Activated CD8-positive, alpha-beta memory T cell treated with anti-CD3 and anti-CD28 coated beads, Interleukin-2, amount 50 U/mL, for 24 hours (primary cell): ENCODE measurements around the gene TJAP1.
A peak's percentile ranks its signal among the peaks of the same experiment; 100 is the strongest.
"Not testable (repeated sequence)": the region's sequence is repeated elsewhere in the genome, so short reads cannot be mapped to it uniquely, and the experiment has no call there.

Source experiments
- DNase-seq: peaks from one replicate; pipeline ENCODE4 v3.0.0-alpha.2; 2020; ENCODE audit errors: extremely low read depth

The TJAP1 gene

DNA sequence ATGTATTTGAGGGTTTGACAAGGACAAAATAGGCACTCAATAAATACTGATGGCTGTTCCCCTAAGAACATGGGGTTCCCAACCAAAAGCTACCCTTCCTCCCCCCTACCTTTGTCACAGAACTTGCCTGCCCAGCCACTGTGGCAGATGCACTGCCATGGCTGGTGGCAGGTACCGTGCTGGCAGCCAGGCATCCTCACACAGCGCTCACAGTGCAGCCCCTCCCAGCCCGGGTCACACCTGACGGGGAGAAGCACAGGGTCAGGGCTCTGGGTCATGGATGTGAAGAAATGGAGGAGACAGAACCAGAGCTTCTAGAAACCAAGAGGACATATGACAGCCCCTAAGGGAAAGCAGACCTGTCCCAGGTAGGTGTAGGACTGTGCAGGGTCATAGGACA, 24.5 kb upstream of the TJAP1 start:
- no peak for DNase-seq

DNA sequence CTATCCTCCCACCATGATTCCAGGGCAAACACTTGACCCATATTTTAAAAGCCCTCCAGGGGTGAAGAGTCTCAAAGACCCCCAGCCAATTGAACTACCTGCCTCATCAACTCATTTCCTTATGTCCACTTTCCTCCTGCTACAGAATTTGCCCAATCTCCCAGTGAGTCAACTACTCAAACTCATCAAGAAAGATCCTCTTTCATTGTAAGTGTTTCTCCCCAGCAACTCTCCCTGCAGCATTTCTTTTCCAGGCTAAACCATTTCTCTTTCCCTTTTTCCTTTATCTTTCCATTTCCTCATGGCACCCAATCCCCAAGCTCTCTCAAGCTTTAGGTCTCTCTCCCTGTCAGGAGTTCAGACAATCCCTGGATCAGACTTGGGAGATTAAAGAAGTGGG, 23.5 kb upstream of the TJAP1 start:
- DNase-seq, result no peak

DNA sequence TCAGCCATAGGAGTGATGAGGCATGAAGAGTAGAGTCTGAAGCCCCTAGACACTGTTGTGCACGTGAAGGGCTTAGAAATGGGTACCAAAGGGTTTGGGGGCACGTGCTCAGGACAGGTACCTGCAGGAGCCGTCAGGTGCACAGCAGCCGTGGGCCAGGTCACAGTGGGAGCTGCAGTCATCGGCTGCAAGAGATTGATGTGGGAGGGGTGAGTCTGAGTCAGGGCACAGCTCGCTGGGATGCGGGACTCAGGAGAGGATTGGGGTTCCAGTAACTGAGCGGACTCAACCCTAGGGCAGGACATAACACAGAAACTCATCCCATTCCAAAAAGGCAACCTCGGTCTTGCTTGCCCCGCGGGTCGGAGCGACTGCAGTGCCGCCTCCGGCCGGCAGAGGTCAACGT, 23.1 kb upstream of the TJAP1 start:
- DNase-seq, result peak; percentile 17

DNA sequence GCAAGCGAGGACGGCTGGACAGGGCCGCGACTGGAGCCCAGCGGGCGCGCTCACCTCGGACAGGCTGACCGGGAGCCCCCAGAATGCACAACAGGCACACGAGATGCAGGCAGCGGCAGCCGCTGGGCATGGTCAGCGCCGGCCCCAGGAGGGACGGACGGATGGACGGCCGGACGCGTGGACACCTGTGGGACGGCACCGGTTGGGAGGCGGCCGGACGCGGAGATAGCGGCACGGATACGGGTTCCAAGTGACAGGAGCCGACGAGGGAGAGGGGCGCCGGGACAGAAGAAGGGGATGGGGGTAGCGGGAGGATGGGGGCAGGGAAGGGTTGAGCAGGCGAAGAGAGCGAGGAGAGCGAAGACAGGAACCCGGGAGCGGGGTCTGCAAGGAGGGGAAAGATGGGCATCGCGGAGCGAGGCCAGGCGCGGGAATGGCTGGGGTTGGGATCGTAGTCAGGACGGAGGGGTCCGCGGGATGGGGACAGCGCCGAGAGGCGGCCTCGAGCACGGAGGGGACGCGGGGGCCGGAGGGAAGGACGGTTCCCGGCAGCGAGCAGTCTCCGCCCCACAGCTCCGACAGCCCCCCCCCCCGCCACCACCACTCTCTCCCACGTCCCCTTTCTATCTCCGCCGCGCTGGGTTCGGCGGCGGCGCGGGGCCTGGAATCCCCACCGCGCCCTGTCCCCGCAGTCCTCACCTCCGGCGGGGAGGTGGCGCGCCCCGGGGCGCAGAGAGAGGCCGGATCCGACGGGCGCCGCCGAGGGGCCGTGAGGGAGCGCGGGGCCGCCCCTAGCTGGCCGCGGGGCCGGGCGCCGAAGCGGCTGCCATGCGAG, 22.5 kb upstream of the TJAP1 start:
- DNase-seq, result no peak

DNA sequence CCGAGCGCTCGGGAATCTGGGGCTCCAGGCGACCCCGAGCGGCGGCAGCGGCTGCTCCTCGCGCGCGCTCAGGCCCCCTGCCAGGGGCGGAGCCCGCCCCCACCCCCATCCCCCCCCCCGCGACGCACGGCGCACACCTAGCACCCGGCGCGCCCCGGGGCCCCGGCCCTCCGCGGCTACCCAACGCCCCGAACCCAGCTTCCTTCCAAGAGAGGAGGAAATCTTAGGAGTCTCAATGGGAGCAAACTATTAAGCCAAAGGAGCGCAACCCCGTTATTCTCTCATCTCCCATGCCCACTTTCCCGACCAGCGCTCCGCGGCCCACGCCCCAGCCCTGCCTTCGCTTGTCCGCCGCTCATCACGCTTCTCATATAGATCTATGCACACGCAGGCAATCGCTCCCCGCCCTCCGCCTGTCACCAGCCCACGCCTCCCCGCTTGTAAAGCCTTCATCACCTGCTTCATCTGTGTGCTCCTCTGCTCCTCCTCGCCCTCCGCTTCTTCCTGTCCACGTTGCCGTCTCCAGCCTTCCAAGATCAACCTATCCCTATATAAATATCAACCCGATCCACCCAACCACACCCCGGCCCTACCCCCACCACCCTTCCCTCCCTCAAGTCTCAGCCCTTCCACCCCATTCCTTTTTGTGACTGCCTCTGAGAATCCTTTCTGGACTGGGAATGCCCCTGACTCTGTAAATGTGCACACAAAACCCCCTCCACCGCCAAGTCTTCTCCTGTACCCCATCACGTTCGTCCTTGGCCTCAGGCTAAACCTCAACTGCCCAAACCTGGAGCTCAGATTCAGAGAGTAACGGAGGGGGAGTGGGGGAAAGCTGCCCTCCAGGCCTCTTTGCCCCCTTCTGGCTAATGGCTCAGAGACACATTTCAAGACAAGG, 21.6 kb upstream of the TJAP1 start, which contains the start of gene DLK2:
Gene DLK2, minus strand, starts transcription at position 18 of the 898 bp plus-strand sequence. CDS start 723 bp downstream, outside the sequence.
- peak; percentile 18 for DNase-seq

GRCh38 chr6:43457643-43458042, 19.7 kb upstream of the TJAP1 start:
- DNase-seq, result no peak

- DNase-seq, result not testable (repeated sequence)
Observed at GRCh38 chr6:43458154-43458553, 19.2 kb upstream of the TJAP1 start.

- no peak for DNase-seq
Observed at GRCh38 chr6:43459535-43459934, 17.8 kb upstream of the TJAP1 start.

GRCh38 chr6:43460032-43460431, 17.3 kb upstream of the TJAP1 start:
- DNase-seq, result no peak

DNA sequence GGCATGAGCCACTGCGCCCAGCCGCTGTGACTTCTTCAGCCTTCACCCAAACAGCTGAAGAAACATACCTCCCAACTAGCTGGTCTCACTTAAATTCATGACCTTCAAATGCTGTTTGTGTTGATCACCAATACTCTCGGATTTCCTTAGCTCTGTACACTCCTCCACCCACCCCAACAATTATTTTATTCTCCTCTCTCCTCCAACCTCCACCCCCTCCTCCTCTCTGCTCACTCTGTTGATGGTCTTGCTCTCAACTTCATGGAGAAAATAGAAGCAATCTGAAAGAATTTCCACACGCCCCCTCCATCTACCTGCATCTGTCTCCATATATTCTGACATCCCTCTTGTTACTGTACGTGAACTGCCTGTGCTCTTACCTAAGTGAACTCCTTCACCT, 15.4 kb upstream of the TJAP1 start:
- DNase-seq, result no peak

DNA sequence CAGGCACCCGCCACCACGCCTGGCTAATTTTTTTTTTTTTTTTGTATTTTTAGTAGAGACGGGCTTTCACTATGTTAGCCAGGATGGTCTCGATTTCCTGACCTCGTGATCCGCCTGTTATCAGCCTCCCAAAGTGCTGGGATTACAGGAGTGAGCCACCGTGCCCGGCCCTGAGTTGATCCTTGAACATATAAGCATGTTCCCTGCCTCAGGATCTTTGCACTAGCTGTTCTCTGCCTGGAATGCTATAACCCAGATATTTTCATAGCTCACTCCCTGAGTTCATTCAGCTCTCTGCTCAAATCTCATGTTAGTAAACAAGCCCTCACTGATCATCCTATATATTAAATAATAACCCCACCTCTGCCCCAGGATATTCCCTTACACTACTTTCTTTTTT, 13.0 kb upstream of the TJAP1 start:
- no peak for DNase-seq

GRCh38 chr6:43465948-43466347, 11.4 kb upstream of the TJAP1 start:
- no peak for DNase-seq

- DNase-seq, result not testable (repeated sequence)
Observed at GRCh38 chr6:43467265-43467664, 10.1 kb upstream of the TJAP1 start.

- DNase-seq, result no peak
Observed at GRCh38 chr6:43467752-43468151, 9.6 kb upstream of the TJAP1 start.

- no peak for DNase-seq
Observed at GRCh38 chr6:43468240-43468639, 9.1 kb upstream of the TJAP1 start.

- no peak for DNase-seq
Observed at GRCh38 chr6:43468748-43469681, 8.4 kb upstream of the TJAP1 start.

DNA sequence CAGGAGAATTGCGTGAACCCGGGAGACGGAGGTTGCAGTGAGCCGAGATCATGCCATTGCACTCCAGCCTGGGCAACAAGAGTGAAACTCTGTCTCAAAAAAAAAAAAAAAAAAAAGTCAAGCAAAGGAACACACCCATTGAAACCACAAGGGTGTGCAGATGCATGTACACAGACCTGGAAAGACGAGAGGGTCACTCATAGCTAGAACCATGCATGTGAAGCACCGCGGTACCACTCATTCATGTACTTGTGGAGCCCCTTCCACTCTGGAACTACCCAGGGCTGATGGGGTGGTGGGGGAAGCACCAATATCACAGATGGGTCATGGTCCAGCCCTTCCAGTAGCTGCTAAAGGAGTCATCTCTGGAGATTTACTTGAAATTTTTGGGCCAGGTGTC, 7.4 kb upstream of the TJAP1 start:
- no peak for DNase-seq

DNA sequence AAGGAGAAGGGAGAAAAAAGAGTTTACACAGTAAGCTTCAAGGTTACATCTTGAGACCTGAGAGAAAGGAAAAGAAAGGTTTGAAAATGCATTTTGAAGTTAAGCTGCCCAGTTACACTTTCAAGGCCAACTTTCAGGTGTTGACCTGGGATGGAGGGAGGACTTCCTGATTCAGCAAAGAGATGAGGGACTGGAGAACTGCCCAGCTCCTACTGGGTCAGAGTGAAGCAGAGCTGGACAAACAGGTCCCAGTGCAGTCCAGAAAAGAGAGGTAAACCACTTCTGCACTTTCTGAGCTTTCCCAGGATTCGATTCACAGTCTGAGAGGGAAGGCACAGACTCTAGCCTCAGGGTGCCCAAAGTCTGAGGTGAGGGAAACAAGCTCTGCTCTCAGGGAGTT, 6.0 kb upstream of the TJAP1 start:
- no peak for DNase-seq

DNA sequence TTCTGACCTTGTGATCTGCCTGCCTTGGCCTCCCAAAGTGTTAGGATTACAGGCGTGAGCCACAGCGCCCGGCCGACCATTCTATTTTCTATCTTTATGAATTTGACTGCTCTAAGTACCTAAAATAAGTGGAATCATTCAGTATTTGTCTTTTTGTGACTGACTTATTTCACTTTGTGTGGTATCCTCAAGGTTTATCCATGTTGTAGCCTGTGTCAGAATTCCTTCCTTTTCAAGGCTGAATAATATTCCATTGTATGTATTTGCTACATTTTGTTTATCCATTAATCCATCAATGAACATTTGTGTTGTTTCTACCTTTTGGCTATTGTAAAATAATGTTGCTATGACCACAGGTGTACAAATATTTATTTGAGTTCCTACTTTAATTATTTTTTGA, 4.9 kb upstream of the TJAP1 start:
- DNase-seq, result no peak

GRCh38 chr6:43475516-43475915, 1.9 kb upstream of the TJAP1 start:
- DNase-seq, result no peak

GRCh38 chr6:43476746-43477145, 624 bp upstream of the TJAP1 start:
- no peak for DNase-seq

DNA sequence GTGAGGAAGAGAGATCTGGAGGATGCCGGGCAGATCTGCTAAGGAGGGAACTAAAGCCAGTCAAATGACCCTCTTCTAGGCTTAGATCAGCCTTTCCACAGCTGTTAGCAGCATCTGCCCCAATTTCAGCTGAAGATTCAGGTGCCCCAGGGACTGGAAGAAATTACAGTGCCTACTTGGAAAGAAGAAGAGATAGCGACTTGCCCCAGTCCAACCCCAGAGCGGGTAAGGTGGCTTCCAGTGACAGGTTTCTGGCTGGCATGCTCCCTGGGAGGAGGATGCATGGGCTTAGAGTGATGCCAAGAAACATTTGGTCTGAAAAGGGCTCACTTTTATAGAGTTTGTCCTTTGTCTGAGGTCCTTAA, 620 bp downstream of the TJAP1 start:
- DNase-seq, result no peak
